K562 (cell line): Measurements from ENCODE around the gene CCDC171. TPM values are rescaled to one million over a fixed set of nuclear protein-coding genes. Genes with fewer than 3 reads are reported as not detected.
A peak's percentile ranks its signal among the peaks of the same experiment; 100 is the strongest.

Source experiments
- CBX2 ChIP-seq: fragments of 200-600 bp; sonication (generic); IDR thresholded peaks from one replicate; pipeline ENCODE4 v1.6.1; 2012; ENCODE audit warnings: mild to moderate bottlenecking, low read length, inconsistent platforms; ENCODE audit not compliant: insufficient read depth, poor library complexity, severe bottlenecking
- HDAC2 ChIP-seq: fragments of 450-650 bp; IDR thresholded peaks from 2 replicates; pipeline ENCODE4 v1.6.1; 2016; ENCODE audit warnings: mild to moderate bottlenecking
- JUND ChIP-seq, 2 experiments: IDR thresholded peaks; 2 replicates in 1 of 2; 3 replicates in 1 of 2; pipeline ENCODE4 v1.6.1; 2011; ENCODE audit warnings: borderline replicate concordance in 2 of 2, low read depth in 2 of 2, low read length in 2 of 2, improper control_type of control experiment in 1 of 2, missing biosample characterization in 1 of 2, missing genetic modification characterization in 1 of 2, missing genetic modification reagents in 1 of 2
- KDM4B ChIP-seq, 2 experiments: fragments of 450-650 bp in 1 of 2; sonication (generic) in 1 of 2; IDR thresholded peaks; 2 replicates each; pipeline ENCODE4 v1.6.1; 2016 to 2017; ENCODE audit warnings: borderline replicate concordance in 2 of 2, antibody characterized with exemption in 1 of 2, low read depth in 1 of 2, mild to moderate bottlenecking in 1 of 2
- KDM5B ChIP-seq: fragments of 200-600 bp; sonication (generic); IDR thresholded peaks from 2 replicates; pipeline ENCODE4 v1.6.1; 2012; ENCODE audit warnings: low read depth, mild to moderate bottlenecking, moderate library complexity, low read length, control low read depth, inconsistent platforms; ENCODE audit not compliant: insufficient replicate concordance
- MCM7 ChIP-seq, 2 experiments: fragments of 450-650 bp; IDR thresholded peaks; 2 replicates each; pipeline ENCODE4 v1.6.1; 2016 to 2018
- NCOA2 ChIP-seq, 2 experiments: fragments of 450-650 bp; IDR thresholded peaks; 2 replicates each; pipeline ENCODE4 v1.6.1; 2018; ENCODE audit warnings: mild to moderate bottlenecking in 2 of 2, moderate library complexity in 1 of 2; ENCODE audit not compliant: partially characterized antibody in 2 of 2
- POLR2A ChIP-seq: fragments of 450-650 bp; conservative IDR thresholded peaks from 2 replicates; pipeline ENCODE4 v1.6.1; 2016
- TAF1 ChIP-seq: IDR thresholded peaks from 2 replicates; pipeline ENCODE4 v1.6.1; 2011; ENCODE audit warnings: mild to moderate bottlenecking, low read length, moderate library complexity; ENCODE audit not compliant: insufficient read depth, control insufficient read depth, severe bottlenecking; ENCODE audit errors: extremely low read depth
- WHSC1 ChIP-seq: IDR thresholded peaks from one replicate; pipeline ENCODE4 v1.6.1; 2012; ENCODE audit warnings: low read length, control low read depth, inconsistent platforms
- ZFP36 ChIP-seq: fragments of 150-350 bp; IDR thresholded peaks from 2 replicates; pipeline ENCODE4 v1.6.1; 2018; ENCODE audit warnings: low read length, low read depth; ENCODE audit not compliant: partially characterized antibody
- ZNF41 ChIP-seq: fragments of 250-450 bp; sonication (Bioruptor Pico); conservative IDR thresholded peaks from 2 replicates; pipeline ENCODE4 v1.4.0; 2020; ENCODE audit warnings: mild to moderate bottlenecking
- polyA plus RNA-seq, 8 experiments: library from polyadenylated mRNA; depleted of rRNA in 4 of 8; stranded (reverse) in 5 of 8; unstranded in 3 of 8; fragments of >200 nt; fragmentation: Nextera tagmentation in 2 of 8; fragmentation: Illumina TruSeq in 1 of 8; extraction: Ambion mirVana in 2 of 8; extraction: Trizol in 1 of 8; gene quantifications; 2 replicates each; pipeline versions ENCODE4 v1.2.1 to v1.2.3, GENCODE V29; 2011 to 2014; ENCODE audit warnings: inconsistent platforms in 1 of 8, missing spikeins in 1 of 8
- total RNA-seq, 7 experiments: library from RNA; depleted of rRNA in 6 of 7; stranded (reverse); fragments of >200 nt in 6 of 7; fragmentation: Illumina TruSeq in 2 of 7; extraction: Trizol in 2 of 7; gene quantifications; 2 replicates each; pipeline versions ENCODE4 v1.2.1 to v1.2.3, GENCODE V29; 2011 to 2021; ENCODE audit warnings: low replicate concordance in 1 of 7
- TF ChIP-seq, protein P1 (sequence below): fragments of 200-800 bp; sonication (Bioruptor generic); IDR thresholded peaks from 2 replicates; pipeline ENCODE4 v1.6.1; 2017; ENCODE audit warnings: missing genetic modification characterization, missing compliant biosample characterization
- TF ChIP-seq, protein P2 (sequence below), 2 experiments: fragments of 200-800 bp in 1 of 2; sonication (Bioruptor generic) in 1 of 2; sonication (generic) in 1 of 2; formaldehyde crosslinking in 1 of 2; IDR thresholded peaks in 1 of 2; conservative IDR thresholded peaks in 1 of 2; 2 replicates each; pipeline versions ENCODE4 v1.5.0 to v1.6.1; 2016 to 2020; ENCODE audit warnings: missing compliant biosample characterization in 1 of 2, missing genetic modification characterization in 1 of 2, missing genetic modification reagents in 1 of 2
- TF ChIP-seq, protein P3 (sequence below): fragments of 250-450 bp; sonication (Bioruptor Pico); IDR thresholded peaks from 2 replicates; pipeline ENCODE4 v1.5.0; 2020; ENCODE audit warnings: mild to moderate bottlenecking, borderline replicate concordance
- TF ChIP-seq, protein P4 (sequence below), 2 experiments: fragments of 450-650 bp; IDR thresholded peaks; 2 replicates each; pipeline ENCODE4 v1.6.1; 2018; ENCODE audit warnings: mild to moderate bottlenecking in 2 of 2, low read depth in 1 of 2; ENCODE audit not compliant: partially characterized antibody in 2 of 2

Gene CCDC171
- total and polyA plus RNA-seq, 9 of the 15 experiments (the other 6 are each of a cell fraction or from before 2014, with no cell fraction given) = 0.08 to 3.8 (median 0.27) TPM

DNA sequence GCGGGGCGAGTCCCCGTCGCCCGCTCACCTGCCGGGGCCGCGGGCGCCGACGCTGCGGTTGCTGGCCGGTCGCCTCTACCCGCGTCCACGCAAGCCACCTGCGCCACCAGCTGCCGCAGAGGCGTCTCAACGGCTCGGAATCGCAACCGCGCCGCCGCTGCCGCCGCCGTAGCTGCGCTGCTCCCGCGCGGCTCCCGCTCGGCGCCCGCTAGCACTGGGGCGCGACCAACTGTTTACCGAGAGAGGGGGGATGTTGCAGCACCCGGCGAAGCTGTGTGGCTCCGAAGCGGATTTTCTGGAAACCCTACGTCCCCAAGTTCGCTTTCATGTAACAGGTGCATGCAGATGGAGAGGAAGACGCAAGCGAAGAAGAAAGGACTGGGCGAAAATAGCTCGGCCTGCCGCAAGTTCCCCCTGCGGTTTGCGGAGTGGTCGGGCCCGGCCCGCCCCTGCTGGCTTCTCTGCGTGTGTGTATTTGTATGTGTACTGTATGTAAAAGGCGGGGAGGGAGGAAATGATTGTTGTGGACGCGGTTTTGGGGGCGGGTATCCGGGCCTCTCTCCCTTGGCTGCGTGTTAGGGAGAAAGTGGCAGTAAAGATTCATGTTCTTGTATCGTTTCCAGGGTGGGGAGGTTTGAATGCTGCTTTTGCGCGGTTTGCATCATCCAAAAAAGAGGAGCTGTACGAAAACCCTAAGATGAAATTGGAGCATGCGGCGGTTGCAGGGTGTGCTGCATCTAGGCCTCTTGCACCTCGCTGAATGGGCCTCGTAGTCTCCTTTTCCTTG lies 41.9 kb upstream of the CCDC171 start, which contains the start of gene PSIP1 (continued):
- TF ChIP-seq KDM4B (IDR thresholded peaks at IDR 0.05; ENCODE audit: borderline replicate concordance in 2 of 2, low read depth in 1 of 2) (no peak), ZNF41 (CRISPR knock-in tag) (no peak), NCOA2 (IDR thresholded peaks at IDR 0.05; ENCODE audit: partially characterized antibody in 2 of 2) (no peak), TAF1 (peak; percentile 68), ZFP36 (peak; percentile 28), HDAC2 (0 out of 2 replicates have a peak, but pooled peaks have one; percentile 63), WHSC1 (no peak), KDM5B (peak; percentile 71), MCM7 (IDR thresholded peaks at IDR 0.05) (no peak), CBX2 (no peak), JUND (IDR thresholded peaks at IDR 0.05; ENCODE audit: borderline replicate concordance, low read depth, low read length) (peak; percentile 92), JUND (tag; IDR thresholded peaks at IDR 0.05; ENCODE audit: borderline replicate concordance, low read depth, low read length) (no peak; the same call in 2 of the 3 replicates), POLR2A (peak; percentile 67)
- TF ChIP-seq, protein P1, sequence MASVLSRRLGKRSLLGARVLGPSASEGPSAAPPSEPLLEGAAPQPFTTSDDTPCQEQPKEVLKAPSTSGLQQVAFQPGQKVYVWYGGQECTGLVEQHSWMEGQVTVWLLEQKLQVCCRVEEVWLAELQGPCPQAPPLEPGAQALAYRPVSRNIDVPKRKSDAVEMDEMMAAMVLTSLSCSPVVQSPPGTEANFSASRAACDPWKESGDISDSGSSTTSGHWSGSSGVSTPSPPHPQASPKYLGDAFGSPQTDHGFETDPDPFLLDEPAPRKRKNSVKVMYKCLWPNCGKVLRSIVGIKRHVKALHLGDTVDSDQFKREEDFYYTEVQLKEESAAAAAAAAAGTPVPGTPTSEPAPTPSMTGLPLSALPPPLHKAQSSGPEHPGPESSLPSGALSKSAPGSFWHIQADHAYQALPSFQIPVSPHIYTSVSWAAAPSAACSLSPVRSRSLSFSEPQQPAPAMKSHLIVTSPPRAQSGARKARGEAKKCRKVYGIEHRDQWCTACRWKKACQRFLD = no peak
- TF ChIP-seq, protein P2, sequence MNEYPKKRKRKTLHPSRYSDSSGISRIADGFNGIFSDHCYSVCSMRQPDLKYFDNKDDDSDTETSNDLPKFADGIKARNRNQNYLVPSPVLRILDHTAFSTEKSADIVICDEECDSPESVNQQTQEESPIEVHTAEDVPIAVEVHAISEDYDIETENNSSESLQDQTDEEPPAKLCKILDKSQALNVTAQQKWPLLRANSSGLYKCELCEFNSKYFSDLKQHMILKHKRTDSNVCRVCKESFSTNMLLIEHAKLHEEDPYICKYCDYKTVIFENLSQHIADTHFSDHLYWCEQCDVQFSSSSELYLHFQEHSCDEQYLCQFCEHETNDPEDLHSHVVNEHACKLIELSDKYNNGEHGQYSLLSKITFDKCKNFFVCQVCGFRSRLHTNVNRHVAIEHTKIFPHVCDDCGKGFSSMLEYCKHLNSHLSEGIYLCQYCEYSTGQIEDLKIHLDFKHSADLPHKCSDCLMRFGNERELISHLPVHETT (CRISPR knock-in tag; conservative IDR thresholded peaks at IDR 0.05 in 1 of 2, IDR thresholded peaks at IDR 0.05 in 1 of 2) = peak in 1 of 2 experiments; percentile 54; a peak in 1 of 4 replicates
- TF ChIP-seq, protein P3, sequence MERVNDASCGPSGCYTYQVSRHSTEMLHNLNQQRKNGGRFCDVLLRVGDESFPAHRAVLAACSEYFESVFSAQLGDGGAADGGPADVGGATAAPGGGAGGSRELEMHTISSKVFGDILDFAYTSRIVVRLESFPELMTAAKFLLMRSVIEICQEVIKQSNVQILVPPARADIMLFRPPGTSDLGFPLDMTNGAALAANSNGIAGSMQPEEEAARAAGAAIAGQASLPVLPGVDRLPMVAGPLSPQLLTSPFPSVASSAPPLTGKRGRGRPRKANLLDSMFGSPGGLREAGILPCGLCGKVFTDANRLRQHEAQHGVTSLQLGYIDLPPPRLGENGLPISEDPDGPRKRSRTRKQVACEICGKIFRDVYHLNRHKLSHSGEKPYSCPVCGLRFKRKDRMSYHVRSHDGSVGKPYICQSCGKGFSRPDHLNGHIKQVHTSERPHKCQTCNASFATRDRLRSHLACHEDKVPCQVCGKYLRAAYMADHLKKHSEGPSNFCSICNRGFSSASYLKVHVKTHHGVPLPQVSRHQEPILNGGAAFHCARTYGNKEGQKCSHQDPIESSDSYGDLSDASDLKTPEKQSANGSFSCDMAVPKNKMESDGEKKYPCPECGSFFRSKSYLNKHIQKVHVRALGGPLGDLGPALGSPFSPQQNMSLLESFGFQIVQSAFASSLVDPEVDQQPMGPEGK (CRISPR knock-in tag) = no peak
- TF ChIP-seq, protein P4, sequence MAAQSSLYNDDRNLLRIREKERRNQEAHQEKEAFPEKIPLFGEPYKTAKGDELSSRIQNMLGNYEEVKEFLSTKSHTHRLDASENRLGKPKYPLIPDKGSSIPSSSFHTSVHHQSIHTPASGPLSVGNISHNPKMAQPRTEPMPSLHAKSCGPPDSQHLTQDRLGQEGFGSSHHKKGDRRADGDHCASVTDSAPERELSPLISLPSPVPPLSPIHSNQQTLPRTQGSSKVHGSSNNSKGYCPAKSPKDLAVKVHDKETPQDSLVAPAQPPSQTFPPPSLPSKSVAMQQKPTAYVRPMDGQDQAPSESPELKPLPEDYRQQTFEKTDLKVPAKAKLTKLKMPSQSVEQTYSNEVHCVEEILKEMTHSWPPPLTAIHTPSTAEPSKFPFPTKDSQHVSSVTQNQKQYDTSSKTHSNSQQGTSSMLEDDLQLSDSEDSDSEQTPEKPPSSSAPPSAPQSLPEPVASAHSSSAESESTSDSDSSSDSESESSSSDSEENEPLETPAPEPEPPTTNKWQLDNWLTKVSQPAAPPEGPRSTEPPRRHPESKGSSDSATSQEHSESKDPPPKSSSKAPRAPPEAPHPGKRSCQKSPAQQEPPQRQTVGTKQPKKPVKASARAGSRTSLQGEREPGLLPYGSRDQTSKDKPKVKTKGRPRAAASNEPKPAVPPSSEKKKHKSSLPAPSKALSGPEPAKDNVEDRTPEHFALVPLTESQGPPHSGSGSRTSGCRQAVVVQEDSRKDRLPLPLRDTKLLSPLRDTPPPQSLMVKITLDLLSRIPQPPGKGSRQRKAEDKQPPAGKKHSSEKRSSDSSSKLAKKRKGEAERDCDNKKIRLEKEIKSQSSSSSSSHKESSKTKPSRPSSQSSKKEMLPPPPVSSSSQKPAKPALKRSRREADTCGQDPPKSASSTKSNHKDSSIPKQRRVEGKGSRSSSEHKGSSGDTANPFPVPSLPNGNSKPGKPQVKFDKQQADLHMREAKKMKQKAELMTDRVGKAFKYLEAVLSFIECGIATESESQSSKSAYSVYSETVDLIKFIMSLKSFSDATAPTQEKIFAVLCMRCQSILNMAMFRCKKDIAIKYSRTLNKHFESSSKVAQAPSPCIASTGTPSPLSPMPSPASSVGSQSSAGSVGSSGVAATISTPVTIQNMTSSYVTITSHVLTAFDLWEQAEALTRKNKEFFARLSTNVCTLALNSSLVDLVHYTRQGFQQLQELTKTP (IDR thresholded peaks at IDR 0.05; ENCODE audit: low read depth in 1 of 2, partially characterized antibody in 2 of 2) = peak in 1 of 2 experiments; percentile 29
